Suppressor macrophage (primary cell): Measurements from ENCODE around the gene EPB41L5.

Experiments
- DNase-seq, 4 experiments: peaks; one replicate each; pipeline ENCODE4 v3.0.0-alpha.2; 2020 to 2022

The EPB41L5 gene

DNA sequence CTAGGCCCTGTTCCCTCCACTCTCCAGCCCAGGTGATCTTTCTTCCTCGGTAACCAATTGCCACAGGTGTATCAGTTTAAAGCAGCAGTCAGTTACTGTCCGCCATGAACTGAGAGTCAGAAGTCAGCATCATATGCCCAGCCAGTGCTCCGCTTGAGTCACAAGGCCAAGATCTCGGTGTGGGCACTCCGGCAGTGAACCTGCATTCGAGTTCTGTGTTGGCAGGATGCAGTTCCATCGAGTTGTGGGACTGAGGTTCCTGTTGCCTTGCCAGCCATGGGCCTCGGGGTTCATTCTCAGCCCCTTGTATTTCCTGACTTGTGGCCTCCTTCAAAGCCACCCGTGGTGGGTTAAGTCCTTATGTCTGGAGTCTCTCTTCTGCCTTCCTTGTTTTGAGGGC is 213.4 kb downstream of the EPB41L5 start:
- no peak for DNase-seq

DNA sequence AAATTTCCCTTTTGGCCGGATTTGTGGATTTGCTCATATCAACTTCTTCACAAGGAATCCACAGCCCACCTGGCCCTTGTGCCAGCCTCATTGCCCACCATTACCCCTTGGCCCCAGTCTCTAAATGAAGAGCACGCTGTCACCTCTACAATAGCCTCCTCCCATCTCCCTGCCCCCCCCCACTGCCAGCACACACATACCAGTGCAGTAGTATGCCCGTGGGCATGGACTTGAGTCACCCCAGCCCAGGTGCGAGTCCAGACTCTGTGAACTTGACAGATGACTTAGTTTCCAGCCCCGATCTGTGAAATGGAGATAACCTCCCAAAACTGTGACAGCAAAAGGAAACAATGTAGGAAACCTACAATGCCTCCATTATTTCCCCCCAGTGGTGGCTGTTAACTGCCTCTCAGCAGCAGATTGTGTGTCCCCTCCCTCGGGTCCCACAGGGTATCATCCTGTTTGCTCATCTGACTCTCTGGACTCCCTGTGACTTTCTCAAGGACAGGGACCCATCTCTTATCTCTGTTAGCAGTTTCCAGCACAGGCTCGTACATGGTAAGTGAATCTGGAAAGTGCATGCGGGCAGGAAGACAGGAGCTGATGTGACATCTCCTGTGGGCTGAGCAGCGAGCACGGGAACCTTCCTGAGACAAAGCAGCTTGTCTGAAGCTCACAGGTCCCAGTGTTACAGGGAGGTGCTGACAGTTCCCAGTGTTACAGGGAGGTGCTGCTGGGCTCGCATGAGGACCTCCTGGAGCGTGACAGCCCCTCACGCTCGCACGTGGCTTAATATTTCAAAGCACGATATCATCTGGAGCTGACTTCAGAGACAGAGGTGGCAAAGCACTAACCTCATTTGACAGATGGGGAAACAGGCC is 214.5 kb downstream of the EPB41L5 start:
- DNase-seq: no peak

DNA sequence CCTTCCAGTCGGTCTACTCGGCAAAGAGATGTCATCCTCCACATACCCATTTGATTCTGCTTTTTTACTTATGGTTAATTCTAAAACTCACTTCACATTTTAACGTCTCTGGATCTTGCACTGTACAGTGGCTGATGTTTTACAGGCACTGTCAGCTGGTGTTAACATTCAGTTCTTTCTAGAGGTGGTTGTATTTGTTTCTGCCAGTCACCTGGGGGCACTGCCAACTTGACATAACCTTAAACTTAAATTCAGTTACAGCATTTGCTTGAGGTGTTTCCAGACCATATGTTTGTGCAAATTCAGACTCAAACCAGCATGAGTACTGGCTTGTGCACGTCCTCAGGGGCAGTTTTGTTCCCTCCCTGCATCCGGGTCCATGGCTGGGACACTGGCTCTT is 215.6 kb downstream of the EPB41L5 start:
- no peak for DNase-seq
